GM12873 (cell line): ENCODE results near the gene MYOZ3.

Experiments
- CTCF ChIP-seq: IDR thresholded peaks from 2 replicates; pipeline ENCODE4 v1.5.1; 2012; ENCODE audit warnings: low read depth, mild to moderate bottlenecking, moderate library complexity, low read length, control low read depth; ENCODE audit not compliant: insufficient read depth; ENCODE audit errors: missing control alignments

Gene MYOZ3

GRCh38 chr5:150640311-150641005 lies 20.6 kb upstream of the MYOZ3 start, which contains the start of gene SYNPO:
Gene SYNPO, plus strand, starts transcription at chr5:150640660. Its CDS starts 7,616 bp downstream, at chr5:150648276.
- no peak for TF ChIP-seq CTCF

- no peak for TF ChIP-seq CTCF
These were observed 20.0 kb upstream of the MYOZ3 start for GRCh38 chr5:150641006-150641570.

- no peak for TF ChIP-seq CTCF
These were observed 19.1 kb upstream of the MYOZ3 start for GRCh38 chr5:150641824-150642566.

- TF ChIP-seq CTCF = no peak
These were observed 18.5 kb upstream of the MYOZ3 start for GRCh38 chr5:150642567-150642927.

- TF ChIP-seq CTCF = no peak
These were observed 17.9 kb upstream of the MYOZ3 start for GRCh38 chr5:150642991-150643710.

GRCh38 chr5:150644058-150644457 lies 17.0 kb upstream of the MYOZ3 start:
- TF ChIP-seq CTCF = no peak

GRCh38 chr5:150644514-150644913 lies 16.5 kb upstream of the MYOZ3 start:
- no peak for TF ChIP-seq CTCF
